Globus pallidus (tissue), 1 donor: ENCODE results near the gene H2BK1.

Source experiments
- DNase-seq: peaks from one replicate; pipeline ENCODE4 v3.0.0-alpha.2; 2015; ENCODE audit warnings: low spot score

The H2BK1 gene

GRCh38 chr7:151210087-151210854 lies at the start of gene H2BK1:
TSS of gene H2BK1 (minus strand) at chr7:151210488. CDS start at chr7:151210318, 170 bp downstream.
- DNase-seq, result no peak

GRCh38 chr7:151257990-151258389 lies 47.7 kb upstream of the H2BK1 start:
- no peak for DNase-seq

GRCh38 chr7:151256410-151257045 lies 46.2 kb upstream of the H2BK1 start:
- DNase-seq, result no peak

GRCh38 chr7:151255390-151255789 lies 45.1 kb upstream of the H2BK1 start:
- DNase-seq, result no peak

- DNase-seq, result no peak
Observed at GRCh38 chr7:151254851-151255250, 44.6 kb upstream of the H2BK1 start.

- DNase-seq, result no peak
Observed at GRCh38 chr7:151254316-151254715, 44.0 kb upstream of the H2BK1 start.

- DNase-seq, result no peak
Observed at GRCh38 chr7:151252961-151253711, 42.8 kb upstream of the H2BK1 start.

- DNase-seq, result no peak
Observed at GRCh38 chr7:151252561-151252835, 42.2 kb upstream of the H2BK1 start.

- DNase-seq, result peak; percentile 81
Observed at GRCh38 chr7:151251689-151252560, 41.6 kb upstream of the H2BK1 start.

- DNase-seq, result no peak
Observed at GRCh38 chr7:151251328-151251688, 41.0 kb upstream of the H2BK1 start.

GRCh38 chr7:151250181-151251132 lies 40.2 kb upstream of the H2BK1 start:
- DNase-seq, result no peak

GRCh38 chr7:151249732-151250072 lies 39.4 kb upstream of the H2BK1 start:
- no peak for DNase-seq

- peak; percentile 64 for DNase-seq
Observed at GRCh38 chr7:151249034-151249731, 38.9 kb upstream of the H2BK1 start.

GRCh38 chr7:151248346-151249033 lies 38.2 kb upstream of the H2BK1 start, which contains the start of gene SMARCD3:
TSS of gene SMARCD3 (minus strand) at chr7:151248694. CDS start at chr7:151248562, 132 bp downstream.
- DNase-seq, result peak; percentile 65

- no peak for DNase-seq
Observed at GRCh38 chr7:151247611-151248345, 37.5 kb upstream of the H2BK1 start.

- DNase-seq, result no peak
Observed at GRCh38 chr7:151246851-151247580, 36.7 kb upstream of the H2BK1 start.

- no peak for DNase-seq
Observed at GRCh38 chr7:151246102-151246850, 36.0 kb upstream of the H2BK1 start.
